GM21526 (cell line): ENCODE data around the gene FRMD6.
"Not testable (repeated sequence)": the region's sequence is repeated elsewhere in the genome, so short reads cannot be mapped to it uniquely, and the experiment has no call there.

Experiments used
- ATAC-seq: cut with Tn5 transposase; IDR thresholded peaks from one replicate; pipeline ENCODE4 v1.9.1; 2021; ENCODE audit warnings: moderate library complexity; ENCODE audit not compliant: unreplicated experiment, low FRiP score

FRMD6 gene

GRCh38 chr14:51627313-51627712 lies 24.4 kb upstream of the FRMD6 start:
- ATAC-seq: no peak

GRCh38 chr14:51628238-51628637 lies 23.5 kb upstream of the FRMD6 start:
- ATAC-seq: no peak

GRCh38 chr14:51630987-51631386 lies 20.7 kb upstream of the FRMD6 start:
- no peak for ATAC-seq

GRCh38 chr14:51633298-51633697 lies 18.4 kb upstream of the FRMD6 start:
- ATAC-seq: not testable (repeated sequence)

- ATAC-seq: no peak
Observed at GRCh38 chr14:51636109-51636508, 15.6 kb upstream of the FRMD6 start.

GRCh38 chr14:51638071-51638944 lies 13.4 kb upstream of the FRMD6 start:
- ATAC-seq: no peak

GRCh38 chr14:51639668-51640316 lies 11.9 kb upstream of the FRMD6 start:
- no peak for ATAC-seq

GRCh38 chr14:51643140-51643539 lies 8.6 kb upstream of the FRMD6 start:
- ATAC-seq: no peak

- ATAC-seq: no peak
Observed at GRCh38 chr14:51644217-51644933, 7.3 kb upstream of the FRMD6 start.

GRCh38 chr14:51648296-51648695 lies 3.4 kb upstream of the FRMD6 start:
- ATAC-seq: no peak

- no peak for ATAC-seq
Observed at GRCh38 chr14:51650716-51651387, 858 bp upstream of the FRMD6 start.

- peak; percentile 38 for ATAC-seq
Observed at GRCh38 chr14:51652168-51653078, 713 bp downstream of the FRMD6 start.

GRCh38 chr14:51653079-51653774 lies 1.5 kb downstream of the FRMD6 start:
- ATAC-seq: no peak

- ATAC-seq: no peak
Observed at GRCh38 chr14:51653775-51654532, 2.2 kb downstream of the FRMD6 start.

- ATAC-seq: no peak
Observed at GRCh38 chr14:51654533-51654845, 2.8 kb downstream of the FRMD6 start.

- no peak for ATAC-seq
Observed at GRCh38 chr14:51657762-51658161, 6.1 kb downstream of the FRMD6 start.

GRCh38 chr14:51658441-51659173 lies 6.9 kb downstream of the FRMD6 start:
- no peak for ATAC-seq

GRCh38 chr14:51660741-51661140 lies 9.0 kb downstream of the FRMD6 start:
- no peak for ATAC-seq
